Fibroblast of skin of back (primary cell): ENCODE results near the gene ACAA1.

Source experiments
- DNase-seq: peaks from one replicate; pipeline ENCODE4 v3.0.0-alpha.2; 2013

The ACAA1 gene

DNA sequence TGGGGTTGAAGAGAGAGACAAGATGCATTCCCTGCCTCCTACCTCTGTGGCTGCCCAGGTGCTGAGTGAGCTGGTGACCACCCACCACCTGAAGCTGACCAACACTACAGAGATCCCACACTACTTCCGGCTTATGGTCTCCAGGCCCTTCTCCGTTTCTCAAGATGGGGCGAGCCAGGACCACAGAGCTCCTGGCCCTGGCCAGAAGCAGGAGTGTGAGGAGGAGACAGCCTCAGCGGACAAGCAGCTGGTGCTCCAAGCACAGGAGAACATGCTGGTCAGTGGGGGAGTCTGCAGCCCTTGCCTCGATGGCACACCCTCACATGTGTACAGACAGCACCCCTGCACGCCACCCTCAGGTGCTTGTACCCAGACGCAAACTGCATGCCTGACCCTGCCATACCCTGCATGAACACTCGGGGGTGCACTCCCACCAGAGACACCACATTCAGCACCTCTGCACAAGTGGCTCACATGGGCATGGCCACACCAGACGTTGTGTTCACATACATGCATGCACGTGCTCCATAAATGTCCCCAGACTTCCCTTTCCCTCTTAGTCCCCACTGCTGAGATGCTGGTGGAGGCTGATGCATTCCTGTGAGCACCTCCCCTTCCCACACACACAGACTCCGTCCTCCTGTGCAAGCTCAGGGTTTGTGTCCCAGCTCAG lies 19.0 kb downstream of the ACAA1 start:
- peak; percentile 57 for DNase-seq

DNA sequence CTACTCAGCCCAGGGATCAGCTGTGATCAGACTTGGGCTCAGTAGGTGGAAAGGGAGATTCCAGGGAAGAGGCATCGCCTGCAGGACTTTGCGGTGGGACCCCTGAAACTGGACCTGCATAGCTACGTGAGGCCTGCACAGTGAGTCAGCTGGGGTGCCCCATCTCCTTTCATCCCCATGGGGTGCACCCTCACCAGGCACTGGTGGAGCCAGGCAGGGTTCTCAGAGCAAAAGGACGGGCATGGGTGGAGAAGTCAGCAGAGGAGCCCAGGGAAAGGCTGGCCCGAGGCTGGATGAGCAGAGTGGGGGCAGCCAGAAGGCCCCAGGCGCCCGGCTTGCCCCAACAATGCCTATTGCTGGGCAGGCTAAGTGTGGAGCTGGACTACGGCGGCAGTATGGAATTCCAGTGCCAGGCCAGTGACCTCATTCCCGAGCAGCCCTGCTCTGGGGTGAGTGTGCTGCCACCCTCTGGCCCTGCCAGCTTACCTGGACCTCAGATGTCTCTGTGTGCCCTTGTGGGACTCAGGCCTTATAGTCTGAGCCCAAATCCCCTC lies 19.7 kb downstream of the ACAA1 start:
- no peak for DNase-seq

DNA sequence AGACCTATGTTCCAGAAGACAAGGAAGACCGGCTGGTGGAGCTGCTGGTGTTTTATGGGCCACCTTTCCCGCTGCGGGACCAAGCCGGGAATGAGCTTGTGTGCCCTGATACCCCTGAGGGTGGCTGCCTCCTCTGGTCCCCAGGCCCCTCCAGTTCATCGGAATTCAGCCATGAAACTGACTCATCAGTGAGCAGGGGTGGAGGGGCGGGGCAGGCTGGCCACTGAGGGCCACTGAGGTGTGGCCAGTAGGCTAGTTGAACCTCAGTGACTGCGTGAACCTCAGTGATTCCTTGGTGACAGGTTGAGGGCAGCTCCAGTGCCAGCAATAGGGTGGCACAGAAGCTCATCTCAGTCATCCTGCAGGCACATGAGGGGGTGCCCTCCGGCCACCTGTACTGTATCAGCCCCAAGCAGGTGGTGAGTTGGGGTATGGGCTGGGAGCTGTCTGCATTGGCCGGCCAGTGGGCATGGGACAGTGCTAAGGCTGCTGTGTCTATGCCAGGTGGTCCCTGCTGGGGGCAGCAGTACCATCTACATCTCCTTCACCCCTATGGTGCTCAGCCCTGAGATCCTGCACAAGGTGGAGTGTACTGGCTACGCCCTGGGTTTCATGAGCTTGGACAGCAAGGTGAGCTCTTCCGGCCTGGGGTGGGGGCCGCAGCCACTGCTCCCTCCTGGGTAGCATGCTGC lies 20.3 kb downstream of the ACAA1 start:
- DNase-seq, result no peak

DNA sequence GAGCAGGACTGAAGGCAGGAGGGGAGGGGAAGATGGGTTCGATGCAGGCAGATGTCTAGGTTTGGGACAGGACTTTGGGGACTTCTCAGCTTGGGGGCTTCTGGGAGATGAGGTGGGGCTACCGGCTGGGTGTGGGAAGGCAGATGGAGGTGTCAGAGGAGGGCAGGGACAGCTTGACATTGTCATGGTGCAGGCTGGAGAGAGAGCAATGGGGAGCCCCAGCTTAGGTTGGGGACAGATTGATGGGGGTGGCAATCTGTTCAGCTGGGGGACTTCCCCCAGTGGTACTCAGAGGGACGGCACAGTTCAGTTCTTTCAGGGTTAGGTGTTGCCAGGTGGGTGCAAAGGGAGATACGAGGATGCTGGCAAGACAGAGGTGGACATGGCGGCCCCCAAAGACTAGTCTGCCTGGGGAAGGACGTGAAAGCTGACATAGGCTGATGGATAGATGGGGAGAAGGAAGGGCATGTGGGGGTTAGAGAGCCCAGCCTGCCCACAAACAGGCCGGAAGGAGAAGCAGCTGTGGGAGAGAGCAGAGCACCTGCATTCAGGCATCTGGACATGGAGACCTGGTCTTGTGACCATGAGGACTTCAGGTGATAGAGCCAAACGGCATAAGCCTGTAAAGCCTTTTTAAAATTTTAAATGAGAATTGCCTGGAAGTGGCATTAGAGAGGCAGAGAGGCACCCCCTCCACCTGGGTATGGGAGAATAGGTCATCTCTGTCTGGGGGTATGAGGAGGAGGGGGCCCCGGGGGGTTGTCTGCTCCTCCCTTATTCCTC lies 21.1 kb downstream of the ACAA1 start:
- DNase-seq, result no peak

DNA sequence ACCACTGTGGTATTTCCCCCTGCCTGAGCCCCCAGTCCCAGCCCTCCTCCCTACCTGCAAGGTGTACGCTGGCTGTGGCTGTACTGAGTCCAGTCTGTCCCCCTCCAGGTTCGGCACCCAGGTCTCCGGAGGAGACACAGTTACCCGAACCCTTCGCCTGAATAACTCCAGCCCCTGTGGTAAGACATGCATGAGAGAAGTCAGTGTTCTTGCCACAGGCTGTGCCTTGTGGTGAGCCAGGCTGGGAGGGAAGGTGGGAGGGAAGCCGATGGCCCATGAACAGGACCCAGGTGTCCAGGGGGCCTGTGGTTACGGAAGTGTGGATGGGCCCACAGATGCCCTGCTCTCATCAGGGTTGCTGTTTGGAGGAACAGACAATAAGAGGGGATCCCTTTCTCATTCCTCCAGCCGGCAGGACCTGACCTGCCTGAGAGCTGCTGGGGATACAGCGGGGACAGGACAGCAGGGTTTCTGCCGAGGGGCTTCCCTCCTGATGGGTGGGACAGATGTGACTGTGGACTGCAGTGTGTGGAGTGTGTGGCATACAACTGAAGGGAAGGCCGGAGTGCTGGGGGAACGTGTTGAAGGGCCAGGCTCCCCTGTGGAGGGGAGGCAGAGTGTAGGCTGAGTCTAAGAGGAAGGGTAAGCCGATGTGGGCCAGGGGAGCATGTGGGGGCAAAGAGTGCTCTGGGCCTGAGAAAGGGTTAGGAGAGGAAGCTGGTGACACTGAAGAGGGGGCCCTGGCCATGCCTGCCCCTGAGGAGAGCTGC lies 21.9 kb downstream of the ACAA1 start:
- DNase-seq, result no peak

DNA sequence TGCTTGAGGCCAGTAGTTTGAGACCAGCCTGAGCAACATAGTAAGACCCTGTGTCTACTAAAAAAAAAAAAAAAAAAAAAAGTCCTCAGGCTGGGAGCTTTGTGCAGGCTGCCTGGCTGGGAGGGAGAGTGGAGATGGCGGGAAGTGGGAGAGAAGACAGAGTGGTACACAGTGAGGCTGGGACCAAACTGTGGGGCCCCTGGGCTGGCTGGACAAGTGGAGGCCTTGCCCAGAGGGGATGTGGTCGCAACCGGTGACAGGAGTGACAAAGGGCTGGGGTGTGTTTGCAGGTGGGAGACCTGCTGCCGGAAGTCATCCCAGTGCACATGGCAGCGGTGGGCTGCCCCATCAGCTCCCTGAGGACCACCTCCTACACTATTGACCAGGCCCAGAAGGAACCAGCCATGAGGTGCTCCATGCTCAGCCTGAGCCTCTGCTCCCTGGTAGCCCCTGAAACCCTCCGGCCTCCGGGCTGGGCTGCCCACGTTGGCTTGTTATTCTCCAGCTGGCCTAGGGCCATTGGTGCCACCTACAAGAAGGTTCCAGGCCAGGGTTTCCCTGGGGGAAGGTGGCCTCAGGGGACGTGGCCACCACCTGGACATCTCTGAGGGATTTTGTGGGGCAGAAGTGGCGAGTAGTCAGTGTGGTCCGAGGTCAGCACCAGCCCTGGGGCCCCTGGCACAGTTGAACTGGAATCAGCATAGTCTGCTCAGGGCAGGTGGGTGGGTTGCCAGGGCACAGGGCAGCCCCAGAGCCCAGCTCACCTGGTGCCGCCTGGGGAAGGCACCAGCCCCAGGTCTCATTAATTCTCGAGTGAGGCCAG lies 22.7 kb downstream of the ACAA1 start:
- DNase-seq, result no peak

DNA sequence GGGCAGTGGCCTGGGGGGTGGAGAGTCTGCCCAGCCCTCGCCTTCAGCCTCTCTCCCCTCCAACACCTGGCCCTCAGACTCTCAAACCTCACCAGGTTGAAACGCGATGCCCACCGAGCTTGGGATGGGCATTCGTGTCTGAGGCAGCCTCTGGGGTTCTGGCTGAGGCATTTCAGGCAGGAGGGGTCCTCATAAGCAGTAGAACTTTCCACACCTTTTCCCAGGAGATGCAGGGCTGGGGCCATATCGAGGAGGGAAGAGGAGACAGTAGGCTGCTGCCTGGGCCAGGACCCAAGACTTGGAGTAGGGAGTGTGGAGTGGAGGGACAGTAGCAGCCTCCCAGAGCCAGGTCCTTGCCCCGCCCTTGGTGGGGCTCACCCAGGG lies 24.6 kb downstream of the ACAA1 start:
- no peak for DNase-seq

DNA sequence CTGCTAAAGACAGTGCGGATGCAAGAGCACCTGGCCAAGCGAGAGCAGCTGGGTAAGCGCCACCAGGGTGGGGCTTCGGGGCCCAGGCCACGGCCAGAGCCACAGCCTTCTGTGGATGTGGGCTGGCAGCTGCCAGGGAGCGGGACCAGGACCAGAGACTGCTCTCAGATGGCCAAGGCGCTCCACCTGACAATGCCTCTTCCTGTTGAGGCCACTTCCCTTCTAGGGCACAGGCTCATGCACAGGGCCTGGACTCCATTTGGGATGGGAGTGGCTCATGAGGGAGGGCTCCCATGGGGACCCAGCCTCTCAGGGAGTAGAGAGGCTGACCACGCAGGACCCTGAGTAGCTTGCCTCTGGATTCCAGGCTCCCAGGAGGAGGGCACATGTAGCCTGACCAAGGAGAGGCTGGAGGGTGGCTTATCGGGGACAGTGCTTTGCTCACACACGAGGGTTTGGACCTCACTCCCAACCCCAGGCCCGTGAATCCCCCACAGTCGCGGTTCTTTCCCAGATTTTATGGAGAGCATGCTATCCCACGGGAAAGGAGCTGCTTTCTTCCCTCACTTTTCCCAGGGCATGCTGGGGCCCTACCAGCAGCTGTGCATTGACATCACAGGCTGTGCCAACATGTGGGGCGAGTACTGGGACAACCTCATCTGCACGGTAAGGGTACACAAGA lies 25.1 kb downstream of the ACAA1 start:
- DNase-seq, result no peak

DNA sequence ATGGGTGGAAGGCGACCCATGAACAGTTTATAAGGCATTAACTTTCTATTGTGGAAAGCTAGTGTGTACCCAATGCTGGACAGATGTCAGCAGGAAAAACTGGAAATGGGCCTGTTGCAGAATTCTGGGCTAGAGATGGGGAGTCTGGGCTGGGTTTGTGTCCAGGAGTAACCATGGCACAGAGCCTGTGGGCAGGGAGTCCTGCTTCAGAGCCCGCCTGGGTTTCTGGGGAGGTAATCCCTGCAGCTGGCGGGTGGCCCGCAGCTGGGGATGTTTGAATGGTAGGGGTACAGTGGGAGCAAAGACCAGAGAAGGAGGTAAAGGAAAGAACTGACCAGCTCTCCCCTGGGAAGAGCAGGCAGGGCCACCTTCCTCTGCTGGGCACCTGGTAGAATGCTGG lies 25.7 kb downstream of the ACAA1 start:
- no peak for DNase-seq

DNA sequence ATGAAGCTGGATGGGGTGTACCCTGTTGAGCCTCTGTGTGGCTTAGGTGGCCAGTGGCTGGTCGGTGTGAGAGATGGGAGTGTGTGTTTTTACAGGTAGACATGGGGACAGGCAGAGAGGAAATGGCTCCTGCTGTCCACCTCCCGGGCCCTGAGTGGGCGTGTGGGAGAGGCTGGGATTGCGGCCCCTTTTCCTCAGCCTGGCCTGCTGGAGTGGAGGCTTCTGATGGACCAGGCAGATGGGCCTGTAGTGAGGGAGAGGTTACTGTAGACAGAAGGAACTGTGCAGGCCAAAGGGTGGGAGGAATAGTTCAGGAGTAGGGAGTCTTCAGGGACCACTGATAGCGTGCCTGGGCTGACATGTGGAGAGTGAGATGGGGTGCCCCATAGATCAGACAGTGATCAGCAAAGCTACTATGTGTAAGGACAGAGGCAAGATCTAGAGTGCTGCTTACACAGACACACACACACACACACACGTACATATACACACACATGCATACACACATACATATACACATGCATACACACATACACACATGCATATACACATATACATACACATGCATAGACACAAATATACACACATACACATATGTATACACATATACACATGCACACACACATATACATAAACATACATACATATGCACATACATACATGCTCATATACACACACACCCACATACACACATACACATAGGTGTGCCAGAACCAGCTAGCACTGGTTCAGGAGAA lies 26.4 kb downstream of the ACAA1 start:
- DNase-seq, result no peak

DNA sequence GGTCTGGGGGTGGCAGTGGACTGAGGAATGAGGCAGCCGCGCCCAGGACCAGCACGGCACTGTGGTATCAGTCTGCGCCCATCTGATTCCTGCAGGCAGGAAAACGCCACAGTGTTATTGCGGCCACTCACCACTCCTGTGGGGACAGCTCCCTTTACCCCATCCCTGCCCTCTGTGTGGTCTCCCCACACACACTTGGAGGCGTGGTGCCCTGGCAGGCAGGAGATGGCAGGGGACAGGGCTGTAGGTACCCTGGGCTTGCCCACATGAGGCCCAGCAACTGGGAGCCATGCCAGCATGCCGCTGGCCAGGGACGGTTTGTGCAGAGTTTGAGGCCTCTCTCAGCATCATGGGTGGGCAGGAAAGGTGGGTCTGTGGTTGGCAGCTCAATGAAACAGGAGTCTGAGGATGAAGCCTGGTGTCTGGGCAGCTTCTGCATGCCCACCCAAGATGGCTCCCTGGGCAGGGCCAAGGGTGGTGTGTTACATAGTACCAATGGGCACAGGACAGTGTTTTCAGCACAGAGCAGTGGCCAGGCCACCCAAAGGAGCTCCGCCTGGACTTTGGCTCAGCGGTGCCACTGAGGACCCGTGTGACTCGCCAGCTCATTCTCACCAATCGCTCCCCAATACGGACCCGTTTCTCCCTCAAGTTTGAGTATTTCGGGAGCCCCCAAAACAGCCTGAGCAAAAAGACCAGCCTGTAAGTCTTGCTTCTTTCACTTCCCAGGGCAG lies 27.2 kb downstream of the ACAA1 start:
- no peak for DNase-seq

DNA sequence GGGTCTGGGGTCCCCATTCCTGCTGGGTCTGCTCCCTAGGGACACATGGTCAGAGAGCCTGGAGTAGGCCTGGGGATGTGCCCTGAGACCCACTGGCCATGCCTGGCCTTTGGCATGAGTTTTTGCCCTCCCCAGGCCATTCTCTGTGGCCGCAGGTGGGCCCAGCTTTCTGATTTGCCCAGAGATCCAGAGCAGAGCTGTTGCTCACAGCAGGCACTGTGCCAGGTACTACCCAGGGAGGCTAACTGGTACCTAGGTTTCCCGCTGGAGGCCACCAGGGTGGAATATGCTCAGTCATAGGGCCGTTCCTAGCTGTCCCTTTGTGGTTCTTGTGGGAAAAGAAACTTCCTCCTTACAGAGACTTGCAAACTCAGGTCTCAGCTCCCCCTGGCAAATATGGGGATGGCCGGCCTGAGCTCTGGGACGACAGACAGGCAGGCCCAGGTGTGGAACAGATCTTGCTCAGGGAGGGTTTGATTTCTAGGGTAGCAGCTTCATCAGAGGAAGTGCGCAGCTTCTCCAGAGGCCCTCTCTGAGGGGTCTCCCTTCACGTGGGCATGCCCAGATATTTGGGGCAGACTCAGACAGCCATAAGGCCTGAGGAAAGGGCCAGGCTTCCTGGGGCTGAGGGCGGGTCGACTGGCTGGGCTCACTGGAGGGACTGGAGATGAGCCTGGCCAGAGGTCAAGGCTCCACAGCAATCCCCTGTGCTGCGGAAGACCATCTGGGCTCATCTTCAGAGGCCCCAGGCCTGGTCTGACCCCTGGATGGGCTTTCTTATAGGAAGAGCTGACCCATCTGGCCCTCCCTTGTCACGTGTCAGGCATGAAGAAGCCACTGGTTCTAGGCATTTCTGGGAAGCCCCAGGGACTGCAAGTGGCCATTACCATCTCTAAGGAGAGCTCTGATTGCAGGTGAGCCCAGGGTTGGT lies 28.0 kb downstream of the ACAA1 start:
- DNase-seq, result no peak

DNA sequence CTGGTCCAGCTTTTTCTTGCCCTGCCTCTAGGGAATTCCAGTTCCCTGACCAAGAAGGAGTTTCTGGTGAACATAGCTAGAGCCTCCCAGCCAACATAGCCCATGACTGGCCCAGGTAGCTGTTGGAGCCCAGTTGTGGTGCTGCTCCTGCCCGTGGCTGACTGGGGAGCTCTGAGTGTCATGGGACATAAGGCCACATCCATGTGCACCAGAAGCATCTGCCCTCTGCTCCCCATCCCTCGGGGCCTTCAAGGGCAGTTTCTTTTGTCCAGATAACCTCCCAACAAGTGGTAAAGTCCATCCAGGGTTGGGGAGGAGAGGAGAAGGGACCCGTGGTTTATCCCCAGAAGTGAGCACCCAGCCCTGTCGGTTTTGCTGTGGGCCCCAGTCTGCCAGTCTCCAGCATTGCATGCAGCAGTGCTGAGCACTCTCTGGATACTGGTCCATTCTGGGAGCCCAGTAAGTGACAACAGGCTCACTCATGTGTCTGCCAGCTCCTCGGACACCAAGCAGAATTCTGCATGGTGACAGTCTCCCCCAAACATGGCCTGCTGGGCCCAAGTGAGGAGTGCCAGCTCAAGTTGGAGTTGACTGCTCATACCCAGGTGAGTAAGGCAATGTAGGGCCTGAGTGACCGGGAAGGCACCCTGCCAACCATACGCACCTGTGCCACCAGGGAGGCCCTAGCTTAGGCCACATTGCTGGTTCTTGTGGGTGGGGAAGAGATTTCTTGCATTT lies 28.8 kb downstream of the ACAA1 start:
- no peak for DNase-seq

DNA sequence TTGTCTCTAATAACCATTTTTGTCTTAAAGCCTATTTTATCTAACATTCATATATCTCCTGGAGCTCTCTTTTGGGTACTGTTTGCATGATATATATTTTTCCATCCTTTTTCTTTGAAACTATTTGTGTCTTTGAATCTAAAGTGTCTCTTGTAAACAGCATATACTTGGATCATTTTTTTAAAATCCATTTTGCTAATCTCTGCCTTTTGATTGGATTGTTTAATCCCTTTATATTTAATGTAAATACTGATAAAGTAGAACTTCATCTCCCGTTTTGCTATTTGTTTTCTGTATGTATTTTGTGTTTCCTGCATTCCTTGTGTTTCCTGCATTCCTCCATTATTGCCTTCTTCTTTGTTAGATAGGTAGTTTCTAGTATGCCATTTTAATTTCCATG lies 31.4 kb downstream of the ACAA1 start:
- DNase-seq, result no peak

DNA sequence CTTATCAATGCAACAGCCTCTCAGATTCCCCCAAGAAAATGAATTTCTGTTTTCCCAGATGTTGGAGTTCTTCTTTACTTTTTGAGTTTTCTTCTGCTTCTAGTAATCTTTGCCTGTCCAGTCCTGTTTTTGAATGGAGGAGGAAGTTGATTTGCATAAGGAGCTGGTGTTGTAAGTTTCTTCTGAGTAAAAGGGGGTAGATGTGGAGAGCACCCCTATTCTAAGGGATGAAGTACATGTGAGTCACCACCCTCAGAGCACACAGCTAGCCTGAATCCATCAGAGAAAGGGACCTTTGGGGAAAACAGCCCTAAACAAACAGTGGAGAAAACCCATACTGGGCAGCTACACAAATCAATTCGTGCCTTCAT lies 34.5 kb downstream of the ACAA1 start:
- no peak for DNase-seq

DNA sequence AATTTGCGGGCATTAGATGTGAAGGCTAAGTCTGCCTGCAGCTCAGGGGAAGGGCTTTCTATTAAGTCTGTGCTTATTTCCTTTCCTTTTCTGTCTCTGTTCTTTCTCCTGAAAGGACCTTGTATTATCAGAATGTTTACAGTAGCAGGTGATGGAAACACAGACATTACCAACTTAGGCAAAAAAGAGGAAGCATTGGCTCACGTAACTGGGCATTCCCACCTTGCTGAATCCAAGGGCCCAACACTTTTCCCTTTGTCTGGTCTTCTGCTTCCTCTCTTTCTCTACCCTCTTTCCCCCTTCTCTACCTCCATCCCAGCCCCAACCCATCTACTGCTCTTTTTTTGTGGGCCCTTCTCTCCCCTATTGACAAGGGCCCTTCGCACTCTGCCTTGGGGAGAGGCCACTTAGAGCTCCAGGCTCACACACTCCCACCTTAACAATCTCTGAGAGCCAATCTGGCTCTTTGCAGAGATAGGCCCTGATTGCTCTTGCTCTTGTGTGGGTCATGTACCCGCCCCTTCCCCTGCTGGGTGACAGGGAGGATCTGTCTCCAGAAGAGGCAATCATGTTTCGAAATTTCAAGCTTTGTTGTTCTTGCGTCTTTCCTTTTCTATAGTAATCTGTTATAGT lies 35.0 kb downstream of the ACAA1 start:
- DNase-seq, result no peak

DNA sequence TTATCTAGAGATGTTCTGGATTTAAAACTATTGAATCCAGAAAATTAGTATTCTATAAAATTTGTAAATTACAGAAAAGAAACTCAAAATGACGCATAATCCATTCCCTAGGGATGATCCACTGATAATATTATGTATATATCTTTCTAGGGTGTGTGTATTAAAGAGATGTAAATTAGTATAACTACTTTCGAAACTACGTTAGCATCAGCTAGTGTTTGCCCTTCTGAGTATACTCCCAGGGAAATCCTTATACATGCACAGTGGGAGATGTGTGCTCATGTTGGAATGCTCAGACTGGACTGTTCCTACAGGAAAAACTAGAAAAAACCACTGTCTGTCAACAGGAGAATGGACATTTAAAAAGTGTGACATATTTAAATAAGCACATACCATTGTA lies 36.4 kb downstream of the ACAA1 start:
- no peak for DNase-seq
